GM23338 (cell line): ENCODE results near the gene KAT2B. TPM values are rescaled to one million over a fixed set of nuclear protein-coding genes. Genes with fewer than 3 reads are reported as not detected.
"Not testable (repeated sequence)": the region's sequence is repeated elsewhere in the genome, so short reads cannot be mapped to it uniquely, and the experiment has no call there.

Experiments used
- ATAC-seq: fragments of 200-7000 bp; cut with Tn5 transposase; 3 replicates; pipeline ENCODE4 v1.9.1; 2020
- DNase-seq: peaks from one replicate; pipeline ENCODE4 v3.0.0-alpha.2; 2015; ENCODE audit warnings: low spot score
- H2AFZ ChIP-seq: fragments of 200-600 bp; sonication (generic); 2 replicates; pipeline ENCODE4 v1.8.0; 2016; ENCODE audit warnings: antibody characterized with exemption, mild to moderate bottlenecking, moderate library complexity
- H3F3A ChIP-seq: fragments of 200-600 bp; sonication (generic); replicated peaks from 2 replicates; pipeline ENCODE4 v1.8.0; 2017; ENCODE audit warnings: antibody characterized with exemption, mixed run types, low read depth
- H3K27ac ChIP-seq: fragments of 200-600 bp; sonication (generic); 2 replicates; pipeline ENCODE4 v1.6.1; 2016; ENCODE audit warnings: low read depth
- H3K27me3 ChIP-seq: fragments of 200-600 bp; sonication (generic); 2 replicates; pipeline ENCODE4 v1.8.0; 2016; ENCODE audit warnings: mild to moderate bottlenecking, mixed run types, moderate library complexity; ENCODE audit not compliant: insufficient read depth
- H3K36me3 ChIP-seq: fragments of 200-600 bp; sonication (generic); 2 replicates; pipeline ENCODE4 v1.8.0; 2016; ENCODE audit warnings: mild to moderate bottlenecking; ENCODE audit not compliant: insufficient read depth
- H3K4me1 ChIP-seq: fragments of 200-600 bp; sonication (generic); 2 replicates; pipeline ENCODE4 v1.8.0; 2016; ENCODE audit warnings: mild to moderate bottlenecking, moderate library complexity; ENCODE audit not compliant: insufficient read depth
- H3K4me2 ChIP-seq: fragments of 200-600 bp; sonication (generic); 2 replicates; pipeline ENCODE4 v1.7.1; 2017; ENCODE audit warnings: mixed run types
- H3K4me3 ChIP-seq: fragments of 200-600 bp; sonication (generic); 2 replicates; pipeline ENCODE4 v1.6.1; 2016; ENCODE audit warnings: mixed run types
- H3K79me2 ChIP-seq: fragments of 200-600 bp; sonication (generic); replicated peaks from 2 replicates; pipeline ENCODE4 v1.8.0; 2017; ENCODE audit warnings: mild to moderate bottlenecking; ENCODE audit not compliant: insufficient read depth
- H3K9me2 ChIP-seq: fragments of 200-600 bp; sonication (generic); 2 replicates; pipeline ENCODE4 v1.8.0; 2017; ENCODE audit not compliant: insufficient read depth
- H4K20me1 ChIP-seq: fragments of 200-600 bp; sonication (generic); replicated peaks from 2 replicates; pipeline ENCODE4 v1.8.0; 2017; ENCODE audit warnings: mild to moderate bottlenecking; ENCODE audit not compliant: insufficient read depth
- H3K27ac Mint-ChIP-seq: 2 replicates; pipeline ENCODE4 v1.8.0; 2020; ENCODE audit warnings: inconsistent platforms, mild to moderate bottlenecking, moderate library complexity, mixed read lengths
- H3K27me3 Mint-ChIP-seq: 3 replicates; pipeline ENCODE4 v1.8.0; 2022; ENCODE audit warnings: low read depth, mild to moderate bottlenecking, moderate library complexity, mixed read lengths, inconsistent platforms; ENCODE audit not compliant: insufficient read depth, poor library complexity
- H3K36me3 Mint-ChIP-seq: 3 replicates; pipeline ENCODE4 v1.8.0; 2021; ENCODE audit warnings: low read depth, mild to moderate bottlenecking, inconsistent platforms, moderate library complexity, mixed read lengths
- H3K4me1 Mint-ChIP-seq: 3 replicates; pipeline ENCODE4 v1.8.0; 2020; ENCODE audit warnings: mild to moderate bottlenecking, inconsistent platforms, mixed read lengths
- H3K4me3 Mint-ChIP-seq: 3 replicates; pipeline ENCODE4 v1.8.0; 2021; ENCODE audit warnings: moderate library complexity, mild to moderate bottlenecking, inconsistent platforms, mixed read lengths
- H3K9me3 Mint-ChIP-seq: 3 replicates; pipeline ENCODE4 v1.8.0; 2020; ENCODE audit warnings: moderate library complexity, mild to moderate bottlenecking, inconsistent platforms, mixed read lengths
- CREB1 ChIP-seq: fragments of 250-450 bp; sonication (Bioruptor Pico); IDR thresholded peaks from 2 replicates; pipeline ENCODE4 v1.5.0; 2020; ENCODE audit warnings: low read depth, mild to moderate bottlenecking, moderate library complexity
- EZH2phosphoT487 ChIP-seq: fragments of 200-600 bp; sonication (generic); IDR thresholded peaks from one replicate; pipeline ENCODE4 v1.8.1; 2018; ENCODE audit warnings: antibody characterized with exemption; ENCODE audit not compliant: unreplicated experiment
- REST ChIP-seq: IDR thresholded peaks from one replicate; pipeline ENCODE4 v1.6.1; 2018; ENCODE audit warnings: antibody characterized with exemption; ENCODE audit not compliant: unreplicated experiment
- STAT1 ChIP-seq: IDR thresholded peaks from one replicate; pipeline ENCODE4 v1.6.1; 2016; ENCODE audit warnings: antibody characterized with exemption; ENCODE audit not compliant: unreplicated experiment
- ZNF331 ChIP-seq: fragments of 250-450 bp; sonication (Bioruptor Pico); IDR thresholded peaks from 2 replicates; pipeline ENCODE4 v1.5.0; 2020; ENCODE audit warnings: low read depth, mild to moderate bottlenecking, moderate library complexity
- ZNF462 ChIP-seq: fragments of 250-450 bp; sonication (Bioruptor Pico); IDR thresholded peaks from 2 replicates; pipeline ENCODE4 v1.5.0; 2020; ENCODE audit warnings: mild to moderate bottlenecking, moderate library complexity
- polyA plus RNA-seq: library from polyadenylated mRNA; unstranded; fragments of >200 nt; fragmentation: Nextera tagmentation; extraction: Ambion mirVana; gene quantifications from 2 replicates; pipeline ENCODE4 v1.2.1, GENCODE V29; 2016
- total RNA-seq: library from RNA; depleted of rRNA; stranded (reverse); fragments of >200 nt; shearing (Covaris generic); gene quantifications from 2 replicates; pipeline ENCODE4 v1.2.3, GENCODE V29; 2014

KAT2B gene
- total and polyA plus RNA-seq, 2 experiments from 2014 or later, result 1.3 to 4.4 TPM

- no peak for TF ChIP-seq ZNF462
Observed at GRCh38 chr3:20028905-20029331, 11.3 kb upstream of the KAT2B start (continued).

- not testable (repeated sequence) for H3K36me3 ChIP-seq, H3F3A ChIP-seq, H3K79me2 ChIP-seq, ATAC-seq, H3K36me3 Mint-ChIP-seq, H3K4me1 ChIP-seq, H3K9me3 Mint-ChIP-seq, H3K4me2 ChIP-seq, H2AFZ ChIP-seq, H4K20me1 ChIP-seq, H3K4me3 ChIP-seq, H3K9me2 ChIP-seq, H3K27ac Mint-ChIP-seq, H3K4me1 Mint-ChIP-seq, H3K27me3 ChIP-seq, H3K27ac ChIP-seq, H3K27me3 Mint-ChIP-seq, DNase-seq, H3K4me3 Mint-ChIP-seq
Observed at GRCh38 chr3:20031939-20032338, 8.3 kb upstream of the KAT2B start.

- Histone ChIP-seq H2AFZ (no peak overlapping the region), H3K27me3 (peaks cover 14% of the 10 kb centered on the region), H3K4me3 (no peak overlapping the region), H3K79me2 (no peaks in the 10 kb centered on the region), H3K27ac (no peak overlapping the region), H3K36me3 (no peaks in the 10 kb centered on the region), H3F3A (peaks cover 4% of the 10 kb centered on the region; the same call in 1 of the 2 replicates), H4K20me1 (no peaks in the 10 kb centered on the region), H3K4me1 (peaks cover 14% of the 10 kb centered on the region), H3K9me2 (no peaks in the 10 kb centered on the region), H3K4me2 (no peak overlapping the region)
- peaks cover 9% of the 10 kb centered on the region for H3K27me3 Mint-ChIP-seq
- H3K4me3 Mint-ChIP-seq, result no peak overlapping the region
- no peaks in the 10 kb centered on the region for H3K9me3 Mint-ChIP-seq
- no peak overlapping the region for H3K27ac Mint-ChIP-seq
- DNase-seq (no peak), ATAC-seq (no peak)
- no peaks in the 10 kb centered on the region; the same call in 2 of the 3 replicates for H3K36me3 Mint-ChIP-seq
- H3K4me1 Mint-ChIP-seq, result peaks cover 12% of the 10 kb centered on the region
- no peak for TF ChIP-seq CREB1 (CRISPR knock-in tag)
- TF ChIP-seq REST, result no peak
- TF ChIP-seq EZH2phosphoT487, result no peak
- TF ChIP-seq ZNF331 (CRISPR knock-in tag), result no peak
- TF ChIP-seq STAT1, result no peak
Observed at GRCh38 chr3:20035019-20035418, 5.2 kb upstream of the KAT2B start.
